Loucy (cell line): Measurements from ENCODE around the gene LRRC28.

Experiments
- CTCF ChIP-seq: fragments of 200-600 bp; sonication (generic); conservative IDR thresholded peaks from 2 replicates; pipeline ENCODE4 v1.5.1; 2014; ENCODE audit warnings: mild to moderate bottlenecking, antibody characterized with exemption, low read length
- EZH2phosphoT487 ChIP-seq: fragments of 200-600 bp; IDR thresholded peaks from 2 replicates; pipeline ENCODE4 v1.6.1; 2018; ENCODE audit warnings: antibody characterized with exemption, mild to moderate bottlenecking, moderate library complexity, borderline replicate concordance

- no peak for TF ChIP-seq CTCF
- TF ChIP-seq EZH2phosphoT487: no peak
These were observed 145.1 kb downstream of the LRRC28 start for GRCh38 chr15:99396375-99396774.
